Panc1 (cell line): Measurements from ENCODE around the gene MRPL4. TPM values are rescaled to one million over a fixed set of nuclear protein-coding genes. Genes with fewer than 3 reads are reported as not detected.

Experiments
- ATAC-seq: fragments of 200-7000 bp; cut with Tn5 transposase; 2 replicates; pipeline ENCODE4 v1.9.1; 2020; ENCODE audit warnings: mild to moderate bottlenecking, moderate library complexity
- BruUV-seq: library from RNA; stranded (reverse); fragments of 400-500 nt; replicated peaks from 2 replicates; lab custom pipeline; 2021; lab: Mats Ljungman, UMichigan
- CTCF ChIA-PET: fragments of 300-600 bp; sonication (Branson Sonifier 250); formaldehyde crosslinking; loops from one replicate; lab custom pipeline; 2022; ENCODE audit warnings: antibody characterized with exemption; lab: Charles Lee
- POLR2A ChIA-PET: fragments of 300-600 bp; sonication (Branson Sonifier 250); formaldehyde crosslinking; loops from one replicate; lab custom pipeline; 2022; ENCODE audit warnings: antibody characterized with exemption; lab: Charles Lee
- DNase-seq: peaks from one replicate; pipeline ENCODE4 v3.0.0-alpha.2; 2010; ENCODE audit warnings: low read depth, low spot score
- H3K27ac ChIP-seq: 2 replicates; pipeline ENCODE4 v1.5.1; 2011; ENCODE audit warnings: mild to moderate bottlenecking, low read length, inconsistent platforms
- H3K27me3 ChIP-seq: fragments of 200-500 bp; sonication (Bioruptor generic); 2 replicates; pipeline ENCODE4 v1.6.0; 2014; ENCODE audit warnings: low read length, inconsistent platforms; ENCODE audit not compliant: control insufficient read depth, insufficient read depth
- H3K36me3 ChIP-seq: fragments of 200-500 bp; sonication (Bioruptor generic); 2 replicates; pipeline ENCODE4 v1.5.1; 2014; ENCODE audit warnings: inconsistent platforms, mild to moderate bottlenecking, low read length, moderate library complexity; ENCODE audit not compliant: control insufficient read depth, insufficient read depth
- H3K4me1 ChIP-seq: 2 replicates; pipeline ENCODE4 v1.5.1; 2011; ENCODE audit warnings: inconsistent platforms, mild to moderate bottlenecking, low read length, moderate library complexity; ENCODE audit not compliant: control insufficient read depth, insufficient read depth
- H3K4me3 ChIP-seq, 2 experiments: 2 replicates each; pipeline ENCODE4 v1.5.1; 2011 to 2012; ENCODE audit warnings: low read depth in 2 of 2, low read length in 2 of 2, mild to moderate bottlenecking in 2 of 2, inconsistent platforms in 1 of 2, moderate library complexity in 1 of 2
- H3K9me3 ChIP-seq: fragments of 200-500 bp; sonication (Bioruptor generic); 2 replicates; pipeline ENCODE4 v1.5.1; 2014; ENCODE audit warnings: low read depth, mild to moderate bottlenecking, inconsistent platforms, low read length, moderate library complexity; ENCODE audit not compliant: control insufficient read depth, insufficient read depth
- CTCF ChIP-seq: fragments of 450-650 bp; IDR thresholded peaks from 2 replicates; pipeline ENCODE4 v1.5.1; 2017; ENCODE audit warnings: mild to moderate bottlenecking
- POLR2AphosphoS5 ChIP-seq: IDR thresholded peaks from 2 replicates; pipeline ENCODE4 v1.6.1; 2012; ENCODE audit warnings: mild to moderate bottlenecking, low read depth, low read length, moderate library complexity
- REST ChIP-seq, 2 experiments: IDR thresholded peaks; 2 replicates each; pipeline ENCODE4 v1.6.1; 2011 to 2012; ENCODE audit warnings: low read depth in 2 of 2, control low read depth in 1 of 2, low read length in 1 of 2, mild to moderate bottlenecking in 1 of 2, moderate library complexity in 1 of 2; ENCODE audit not compliant: insufficient read depth in 1 of 2
- SIN3A ChIP-seq: IDR thresholded peaks from 2 replicates; pipeline ENCODE4 v1.6.1; 2012; ENCODE audit warnings: low read depth, mild to moderate bottlenecking, low read length, moderate library complexity, borderline replicate concordance; ENCODE audit not compliant: insufficient read depth
- TCF7L2 ChIP-seq: IDR thresholded peaks from 2 replicates; pipeline ENCODE4 v1.6.1; 2011; ENCODE audit warnings: mild to moderate bottlenecking, low read depth, low read length, inconsistent platforms
- in situ Hi-C: cut with HindIII; loops from 2 replicates; pipeline ENCODE4 v1.10.0; 2016; ENCODE audit warnings: low sequenced_read_pairs, low pct_unique_long_range_greater_than_20kb
- intact Hi-C: fragments of 100-400 bp; cut with micrococcal nuclease; formaldehyde crosslinking; loops from one replicate; pipeline ENCODE4 v1.10.0; 2022; ENCODE audit not compliant: unreplicated experiment
- total RNA-seq: library from RNA; stranded (reverse); gene quantifications from one replicate; pipeline ENCODE4 v1.2.1, GENCODE V29; 2021; ENCODE audit not compliant: unreplicated experiment

The MRPL4 gene
- total RNA-seq, 1 experiment from 2014 or later: 62.8 TPM

GRCh38 chr19:10211061-10211460 lies 41.0 kb upstream of the MRPL4 start:
- Histone ChIP-seq H3K4me1 (no peaks in the 10 kb centered on the region), H3K4me3 (no peak overlapping the region), H3K9me3 (no peaks in the 10 kb centered on the region), H3K36me3 (no peaks in the 10 kb centered on the region), H3K27me3 (no peaks in the 10 kb centered on the region), H3K27ac (no peak overlapping the region)
- POLR2A ChIA-PET: interaction anchor here (0.9 kb wide), 1 partner anchor 16 kb away, joined by 10 read pairs; the partner anchor contains the start of gene DNMT1
- no peak for ATAC-seq
- intact Hi-C loops (no loop called here), in situ Hi-C loops (no loop called here)
- CTCF ChIA-PET: no interaction called here
- TF ChIP-seq TCF7L2: no peak
- TF ChIP-seq SIN3A: no peak
- no peak for TF ChIP-seq CTCF
- no peak for TF ChIP-seq REST (IDR thresholded peaks at IDR 0.05; ENCODE audit: insufficient read depth in 1 of 2, low read depth in 2 of 2, low read length in 1 of 2)
- no peak for TF ChIP-seq POLR2AphosphoS5
- DNase-seq: no peak
- BruUV-seq: no TSS peak

- TF ChIP-seq REST (IDR thresholded peaks at IDR 0.05; ENCODE audit: insufficient read depth in 1 of 2, low read depth in 2 of 2, low read length in 1 of 2) (no peak), TCF7L2 (no peak), POLR2AphosphoS5 (no peak), CTCF (no peak), SIN3A (no peak)
- no peaks in the 10 kb centered on the region for H3K9me3 ChIP-seq
- POLR2A ChIA-PET: interaction anchor here (0.9 kb wide), 1 partner anchor 17 kb away, joined by 10 read pairs; the partner anchor contains the start of gene DNMT1
- no peak for DNase-seq
- H3K27me3 ChIP-seq: no peaks in the 10 kb centered on the region
- no peaks in the 10 kb centered on the region for H3K36me3 ChIP-seq
- no peak overlapping the region for H3K4me3 ChIP-seq
- no peak for ATAC-seq
- no TSS peak for BruUV-seq
- in situ Hi-C loops: no loop called here
- H3K4me1 ChIP-seq: no peaks in the 10 kb centered on the region
- intact Hi-C loops: no loop called here
- H3K27ac ChIP-seq: no peak overlapping the region
- CTCF ChIA-PET: interaction anchor here (0.6 kb wide), 1 partner anchor 15 kb away, joined by 4 read pairs; no protein-coding TSS in a partner anchor
Measured at GRCh38 chr19:10211691-10212090, 40.3 kb upstream of the MRPL4 start.
